H1 (cell line): ENCODE results near the gene ONECUT2. TPM values are rescaled to one million over a fixed set of nuclear protein-coding genes. Genes with fewer than 3 reads are reported as not detected.

ENCODE experiments used
- CTCF ChIA-PET: fragments of 300-600 bp; sonication (Branson Sonifier 250); formaldehyde crosslinking; loops from one replicate; lab custom pipeline; 2021; ENCODE audit not compliant: partially characterized antibody; lab: Charles Lee
- POLR2A ChIA-PET: fragments of 300-600 bp; sonication (Branson Sonifier 250); formaldehyde crosslinking; loops from one replicate; lab custom pipeline; 2021; ENCODE audit warnings: inconsistent platforms; ENCODE audit not compliant: partially characterized antibody; lab: Charles Lee
- DNase-seq, 2 experiments: peaks; one replicate each; pipeline versions ENCODE4 v3.0.0 to v3.0.0-alpha.2; 2010 to 2022; ENCODE audit warnings: low spot score in 2 of 2, low read depth in 1 of 2, mixed read lengths in 1 of 2
- FAIRE-seq: peaks from 2 replicates; lab custom pipeline; 2011; peaks lifted over from hg19 to GRCh38; lab: Jason Lieb, UNC
- H2AFZ ChIP-seq: 2 replicates; pipeline ENCODE4 v1.8.1; 2012; ENCODE audit warnings: low read length, inconsistent platforms
- H2AK5ac ChIP-seq: 2 replicates; pipeline ENCODE4 v1.6.1; 2013; ENCODE audit warnings: low read depth, low read length
- H2BK120ac ChIP-seq: replicated peaks from 2 replicates; pipeline ENCODE3; 2013; ENCODE audit warnings: low read depth, low read length, inconsistent platforms
- H2BK12ac ChIP-seq: 2 replicates; pipeline ENCODE4 v1.6.1; 2013; ENCODE audit warnings: low read depth, low read length
- H2BK15ac ChIP-seq: 2 replicates; pipeline ENCODE4 v1.6.1; 2013; ENCODE audit warnings: low read length
- H2BK20ac ChIP-seq: 2 replicates; pipeline ENCODE4 v1.6.1; 2013; ENCODE audit warnings: low read length
- H2BK5ac ChIP-seq: 2 replicates; pipeline ENCODE4 v1.6.1; 2013; ENCODE audit warnings: low read depth, low read length
- H3K14ac ChIP-seq: 2 replicates; pipeline ENCODE4 v1.6.1; 2013; ENCODE audit warnings: inconsistent platforms; ENCODE audit not compliant: insufficient read length
- H3K18ac ChIP-seq: 2 replicates; pipeline ENCODE4 v1.6.1; 2013; ENCODE audit warnings: low read length; ENCODE audit errors: extremely low read depth
- H3K23ac ChIP-seq: 2 replicates; pipeline ENCODE4 v1.6.1; 2013; ENCODE audit warnings: inconsistent platforms; ENCODE audit not compliant: insufficient read length
- H3K23me2 ChIP-seq: 2 replicates; pipeline ENCODE4 v1.6.1; 2013; ENCODE audit warnings: low read depth, low read length
- H3K27ac ChIP-seq: 2 replicates; pipeline ENCODE4 v1.6.1; 2011; ENCODE audit warnings: low read depth, low read length, inconsistent platforms
- H3K27me3 ChIP-seq, 4 experiments: replicated peaks in 1 of 4; 1 replicate in 1 of 4; 2 replicates in 3 of 4; pipeline versions ENCODE4 v1.6.1 to v1.8.1; 2011 to 2013; ENCODE audit warnings: low read length in 3 of 4, mild to moderate bottlenecking in 3 of 4, inconsistent platforms in 2 of 4, mixed read lengths in 2 of 4, moderate library complexity in 1 of 4; ENCODE audit not compliant: control insufficient read depth in 3 of 4, insufficient read depth in 3 of 4; ENCODE audit errors: extremely low read depth in 1 of 4
- H3K36me3 ChIP-seq, 4 experiments: 2 replicates each; pipeline versions ENCODE4 v1.6.1 to v1.8.1; 2011 to 2013; ENCODE audit warnings: mild to moderate bottlenecking in 4 of 4, low read length in 3 of 4, moderate library complexity in 2 of 4, control low read depth in 1 of 4, inconsistent platforms in 1 of 4; ENCODE audit not compliant: insufficient read depth in 4 of 4, control insufficient read depth in 2 of 4
- H3K4ac ChIP-seq: replicated peaks from 2 replicates; pipeline ENCODE3; 2013; ENCODE audit warnings: low read length, low read depth, mixed read lengths, inconsistent platforms; ENCODE audit not compliant: insufficient read length
- H3K4me1 ChIP-seq, 4 experiments: replicated peaks in 1 of 4; 1 replicate in 1 of 4; 2 replicates in 3 of 4; pipeline versions ENCODE4 v1.6.1 to v1.8.1; 2011 to 2013; ENCODE audit warnings: low read length in 3 of 4, inconsistent platforms in 2 of 4, mixed read lengths in 1 of 4; ENCODE audit not compliant: insufficient read depth in 4 of 4, control insufficient read depth in 3 of 4
- H3K4me2 ChIP-seq, 2 experiments: 2 replicates each; pipeline versions ENCODE4 v1.6.1 to v1.8.1; 2011 to 2013; ENCODE audit warnings: low read depth in 2 of 2, low read length in 2 of 2, control low read depth in 1 of 2, inconsistent platforms in 1 of 2, mild to moderate bottlenecking in 1 of 2; ENCODE audit not compliant: insufficient read depth in 1 of 2
- H3K4me3 ChIP-seq, 4 experiments: fragments of 200-600, 300-600 bp in 1 of 4; sonication (generic), shearing (Covaris generic), sonication (Bioruptor Twin) in 1 of 4; 2 replicates each; pipeline versions ENCODE4 v1.5.1 to v1.8.1; 2011 to 2016; ENCODE audit warnings: low read length in 4 of 4, low read depth in 3 of 4, control low read depth in 2 of 4, inconsistent platforms in 2 of 4, mild to moderate bottlenecking in 2 of 4, mixed read lengths in 1 of 4, moderate library complexity in 1 of 4; ENCODE audit not compliant: insufficient read depth in 2 of 4; ENCODE audit errors: extremely low read depth in 1 of 4
- H3K56ac ChIP-seq: replicated peaks from 2 replicates; pipeline ENCODE3; 2013; ENCODE audit warnings: low read depth, mild to moderate bottlenecking, mixed read lengths, low read length, inconsistent platforms; ENCODE audit not compliant: insufficient read length
- H3K79me1 ChIP-seq: 2 replicates; pipeline ENCODE4 v1.6.1; 2013; ENCODE audit warnings: low read depth, low read length, control low read depth
- H3K79me2 ChIP-seq, 2 experiments: 2 replicates each; pipeline versions ENCODE4 v1.6.1 to v1.8.1; 2012 to 2013; ENCODE audit warnings: low read length in 2 of 2, mild to moderate bottlenecking in 2 of 2, inconsistent platforms in 1 of 2; ENCODE audit not compliant: insufficient read depth in 2 of 2, control insufficient read depth in 1 of 2
- H3K9ac ChIP-seq, 4 experiments: replicated peaks in 1 of 4; 1 replicate in 1 of 4; 2 replicates in 3 of 4; pipeline versions ENCODE4 v1.6.1 to v1.8.1; 2011 to 2013; ENCODE audit warnings: low read depth in 3 of 4, low read length in 3 of 4, control low read depth in 2 of 4, mild to moderate bottlenecking in 2 of 4, moderate library complexity in 2 of 4, inconsistent platforms in 1 of 4; ENCODE audit errors: extremely low read depth in 1 of 4
- H3K9me3 ChIP-seq, 2 experiments: 2 replicates each; pipeline versions ENCODE4 v1.6.1 to v1.8.1; 2012 to 2013; ENCODE audit warnings: mild to moderate bottlenecking in 2 of 2, moderate library complexity in 2 of 2, control low read depth in 1 of 2, inconsistent platforms in 1 of 2, low read depth in 1 of 2, low read length in 1 of 2, mixed read lengths in 1 of 2; ENCODE audit not compliant: insufficient read depth in 2 of 2
- H4K20me1 ChIP-seq, 2 experiments: replicated peaks in 1 of 2; 2 replicates each; pipeline versions ENCODE3 to v1.8.1; 2011 to 2013; ENCODE audit warnings: inconsistent platforms in 2 of 2, low read length in 2 of 2, mild to moderate bottlenecking in 1 of 2; ENCODE audit not compliant: insufficient read depth in 2 of 2, control insufficient read depth in 1 of 2
- H4K5ac ChIP-seq: 2 replicates; pipeline ENCODE4 v1.6.1; 2013; ENCODE audit warnings: low read length, low read depth, mixed read lengths, inconsistent platforms; ENCODE audit not compliant: insufficient read length
- H4K8ac ChIP-seq: 2 replicates; pipeline ENCODE4 v1.8.0; 2013; ENCODE audit warnings: mild to moderate bottlenecking, moderate library complexity, low read length, inconsistent platforms; ENCODE audit not compliant: insufficient read depth; ENCODE audit errors: extremely low read depth
- H4K91ac ChIP-seq: replicated peaks from 2 replicates; pipeline ENCODE3; 2013; ENCODE audit warnings: low read length, mixed read lengths, inconsistent platforms; ENCODE audit not compliant: insufficient read length
- BCL11A ChIP-seq, 2 experiments: IDR thresholded peaks; one replicate each; pipeline ENCODE4 v1.6.1; 2011; ENCODE audit warnings: low read depth in 2 of 2, low read length in 2 of 2, mild to moderate bottlenecking in 2 of 2
- CBX8 ChIP-seq: fragments of 300-800, 300-1000 bp; sonication (generic); IDR thresholded peaks from 2 replicates; pipeline ENCODE4 v1.7.1; 2016; ENCODE audit warnings: low read depth, low read length, borderline replicate concordance
- CEBPB ChIP-seq: IDR thresholded peaks from 2 replicates; pipeline ENCODE4 v1.6.1; 2012; ENCODE audit warnings: low read depth, low read length
- CHD1 ChIP-seq: IDR thresholded peaks from 2 replicates; pipeline ENCODE4 v1.6.1; 2012; ENCODE audit warnings: low read depth, low read length, improper control_type of control experiment
- JUN ChIP-seq: IDR thresholded peaks from 2 replicates; pipeline ENCODE4 v1.6.1; 2011; ENCODE audit warnings: low read depth, mild to moderate bottlenecking, improper control_type of control experiment, low read length
- KDM5A ChIP-seq: fragments of 200-600 bp; IDR thresholded peaks from 2 replicates; pipeline ENCODE4 v1.7.1; 2012; ENCODE audit warnings: mild to moderate bottlenecking, low read length, inconsistent platforms, mixed read lengths
- MAX ChIP-seq: IDR thresholded peaks from 2 replicates; pipeline ENCODE4 v1.6.1; 2012; ENCODE audit warnings: inconsistent platforms
- NRF1 ChIP-seq: IDR thresholded peaks from 2 replicates; pipeline ENCODE4 v1.6.1; 2011; ENCODE audit warnings: mild to moderate bottlenecking, low read depth, low read length, improper control_type of control experiment
- POU5F1 ChIP-seq: IDR thresholded peaks from 2 replicates; pipeline ENCODE4 v1.6.1; 2011; ENCODE audit warnings: low read depth, mild to moderate bottlenecking, low read length, moderate library complexity
- RAD21 ChIP-seq, 2 experiments: IDR thresholded peaks in 1 of 2; conservative IDR thresholded peaks in 1 of 2; 2 replicates each; pipeline ENCODE4 v1.6.1; 2011; ENCODE audit warnings: low read depth in 2 of 2, low read length in 2 of 2, improper control_type of control experiment in 1 of 2, inconsistent platforms in 1 of 2, mild to moderate bottlenecking in 1 of 2, moderate library complexity in 1 of 2
- RXRA ChIP-seq: IDR thresholded peaks from 2 replicates; pipeline ENCODE4 v1.6.1; 2011; ENCODE audit warnings: low read depth, mild to moderate bottlenecking, low read length, moderate library complexity; ENCODE audit not compliant: insufficient read depth
- SIRT6 ChIP-seq: IDR thresholded peaks from one replicate; pipeline ENCODE4 v1.7.1; 2012; ENCODE audit warnings: low read length, inconsistent platforms
- SP2 ChIP-seq: IDR thresholded peaks from 2 replicates; pipeline ENCODE4 v1.6.1; 2012; ENCODE audit warnings: mild to moderate bottlenecking, low read length, inconsistent platforms
- USF2 ChIP-seq: IDR thresholded peaks from 2 replicates; pipeline ENCODE4 v1.6.1; 2011; ENCODE audit warnings: low read length, improper control_type of control experiment
- WGBS, 2 experiments: shearing (Covaris generic) in 1 of 2; methylation state at CpG; one replicate each; pipeline versions ENCODE4 v1.1.6 to v1.1.7; 2013 to 2015; ENCODE audit warnings: low lambda C conversion rate in 2 of 2, mixed read lengths in 2 of 2, inconsistent platforms in 1 of 2, low coverage in 1 of 2, missing lambda C conversion rate in 1 of 2; ENCODE audit not compliant: insufficient replicate concordance in 2 of 2, insufficient coverage in 1 of 2, insufficient read length in 1 of 2; ENCODE audit errors: extremely low coverage in 1 of 2, missing lambda C conversion rate in 1 of 2; 5-methylcytosine and 5-hydroxymethylcytosine counted together
- polyA plus RNA-seq, 7 experiments: library from polyadenylated mRNA; depleted of rRNA in 3 of 7; stranded (reverse) in 5 of 7; unstranded in 2 of 7; fragments of >200 nt in 5 of 7; fragments of 200-250 nt in 2 of 7; gene quantifications; 1 replicate in 5 of 7; 2 replicates in 1 of 7; 4 replicates in 1 of 7; pipeline versions ENCODE4 v1.2.1 to v1.2.3, GENCODE V29; 2011 to 2013; ENCODE audit warnings: missing spikeins in 2 of 7, mixed read lengths in 2 of 7
- total RNA-seq: library from RNA; stranded (reverse); fragmentation: NEBNext Ultra II Directional; extraction: Animal tissue kit (Norgen Biotek cat#: 25700); gene quantifications from 2 replicates; pipeline ENCODE4 v1.2.1, GENCODE V29; 2021

The ONECUT2 gene
- total and polyA plus RNA-seq, 2 of the 8 experiments (the other 6 are each of a cell fraction or from before 2014, with no cell fraction given): 0.38 to 1.9 TPM

- Histone ChIP-seq H3K23me2 (no peaks in the 10 kb centered on the region), H2BK20ac (no peak overlapping the region), H3K18ac (no peak overlapping the region), H4K20me1 (no peaks in the 10 kb centered on the region), H2AFZ (no peak overlapping the region), H2BK12ac (no peak overlapping the region), H3K14ac (no peak overlapping the region), H3K9ac (no peak overlapping the region), H3K4me1 (no peaks in the 10 kb centered on the region), H3K36me3 (no peaks in the 10 kb centered on the region), H4K5ac (no peak overlapping the region), H3K4ac (no peak overlapping the region), H3K9me3 (no peaks in the 10 kb centered on the region), H3K27me3 (no peaks in the 10 kb centered on the region), H4K8ac (no peak overlapping the region), H3K4me2 (no peak overlapping the region), H2BK5ac (no peak overlapping the region), H3K4me3 (no peak overlapping the region), H2BK15ac (no peak overlapping the region), H3K56ac (no peak overlapping the region), H2AK5ac (no peak overlapping the region), H3K79me2 (no peaks in the 10 kb centered on the region), H2BK120ac (no peak overlapping the region), H3K27ac (no peak overlapping the region), H3K79me1 (no peaks in the 10 kb centered on the region), H3K23ac (no peak overlapping the region), H4K91ac (no peak overlapping the region)
- DNase-seq (no peak), FAIRE-seq (no peak)
- 97% methylated on average over 4 of the region's 4 CpGs; no CpG with 5 or more reads in 1 of the 2 experiments for WGBS, 2 experiments
- CTCF ChIA-PET: interaction anchor here (1.6 kb wide), 1 partner anchor 41 kb away, joined by 3 read pairs; no protein-coding TSS in a partner anchor
- POLR2A ChIA-PET: no interaction called here
- TF ChIP-seq KDM5A (no peak), USF2 (no peak), SIRT6 (no peak), CHD1 (no peak), RXRA (no peak), SP2 (no peak), CEBPB (no peak), POU5F1 (no peak), NRF1 (no peak), BCL11A (IDR thresholded peaks at IDR 0.05; ENCODE audit: low read depth in 2 of 2, low read length in 2 of 2) (no peak), CBX8 (no peak), JUN (no peak), MAX (no peak), RAD21 (IDR thresholded peaks at IDR 0.05 in 1 of 2, conservative IDR thresholded peaks at IDR 0.05 in 1 of 2; ENCODE audit: low read depth in 2 of 2, low read length in 2 of 2) (no peak)
Observed at GRCh38 chr18:57539702-57540101, 104.5 kb downstream of the ONECUT2 start.
